Stimulated activated CD4-positive, alpha-beta T cell treated with anti-CD3 and anti-CD28 coated beads, TNF-alpha, amount 100 ng/mL, for 24 hours (primary cell): ENCODE data around the gene CLCN7.
A peak's percentile ranks its signal among the peaks of the same experiment; 100 is the strongest.

ENCODE experiments used
- DNase-seq, 3 experiments: peaks; one replicate each; pipeline ENCODE4 v3.0.0-alpha.2; 2020; ENCODE audit warnings: low read depth in 3 of 3

CLCN7 gene

DNA sequence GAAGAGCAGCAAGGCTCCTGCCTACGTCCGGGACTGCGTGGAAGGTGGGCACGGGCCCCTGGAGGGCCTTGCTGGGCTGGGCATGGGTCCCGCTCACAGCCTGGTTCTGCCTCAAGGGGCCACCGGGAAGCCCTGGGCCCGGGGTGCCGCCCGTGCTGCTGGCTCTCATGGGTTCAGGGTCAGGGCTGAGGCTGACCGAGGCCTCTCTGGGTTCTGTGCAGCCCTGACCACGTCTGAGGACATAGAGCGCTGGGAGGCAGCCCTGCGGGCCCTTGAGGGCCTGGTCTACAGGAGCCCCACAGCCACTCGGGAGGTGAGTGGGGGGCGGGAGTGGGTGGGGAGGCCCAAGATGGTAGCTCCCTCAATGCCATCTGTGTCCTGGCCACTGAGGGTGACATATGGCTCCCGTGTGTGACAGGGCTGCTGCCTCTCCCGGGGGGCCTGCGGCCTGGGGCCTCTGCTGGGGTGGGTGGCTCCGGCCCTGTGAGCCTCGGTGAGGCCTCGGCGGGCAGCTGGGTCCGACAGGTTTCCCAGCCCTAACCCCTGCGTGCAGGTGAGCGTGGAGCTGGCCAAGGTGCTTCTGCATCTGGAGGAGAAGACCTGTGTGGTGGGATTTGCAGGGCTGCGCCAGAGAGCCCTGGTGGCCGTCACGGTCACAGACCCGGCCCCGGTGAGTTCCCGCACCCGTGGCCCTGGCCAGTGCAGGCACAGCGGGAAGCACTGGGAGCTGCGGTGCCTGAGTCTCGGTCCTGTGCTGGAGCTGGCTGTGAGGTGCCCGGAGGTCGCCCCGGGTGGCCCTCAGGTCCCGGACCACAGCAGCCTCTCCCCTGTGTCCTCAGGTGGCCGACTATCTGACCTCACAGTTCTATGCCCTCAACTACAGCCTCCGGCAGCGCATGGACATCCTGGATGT lies 27.5 kb upstream of the CLCN7 start:
- no peak for DNase-seq

DNA sequence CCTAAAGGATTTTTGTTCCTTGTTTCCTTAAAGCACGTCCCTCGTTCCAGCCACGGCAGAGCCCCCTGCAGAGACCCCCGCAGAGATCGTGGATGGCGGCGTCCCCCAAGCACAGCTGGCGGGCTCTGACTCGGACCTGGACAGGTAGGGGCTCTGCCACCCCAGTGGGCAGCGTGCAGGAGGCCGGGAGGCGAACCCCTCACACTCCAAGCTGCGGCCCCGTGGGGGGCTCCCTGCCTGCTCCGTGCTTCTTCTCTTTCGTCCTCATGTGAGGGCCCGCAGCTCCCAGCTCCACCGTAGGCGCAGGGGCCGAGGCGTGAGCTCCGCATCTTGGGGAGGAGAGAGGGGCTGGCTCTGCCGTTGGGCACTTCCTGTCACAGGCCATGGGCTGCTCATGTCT lies 26.8 kb upstream of the CLCN7 start:
- DNase-seq = no peak

DNA sequence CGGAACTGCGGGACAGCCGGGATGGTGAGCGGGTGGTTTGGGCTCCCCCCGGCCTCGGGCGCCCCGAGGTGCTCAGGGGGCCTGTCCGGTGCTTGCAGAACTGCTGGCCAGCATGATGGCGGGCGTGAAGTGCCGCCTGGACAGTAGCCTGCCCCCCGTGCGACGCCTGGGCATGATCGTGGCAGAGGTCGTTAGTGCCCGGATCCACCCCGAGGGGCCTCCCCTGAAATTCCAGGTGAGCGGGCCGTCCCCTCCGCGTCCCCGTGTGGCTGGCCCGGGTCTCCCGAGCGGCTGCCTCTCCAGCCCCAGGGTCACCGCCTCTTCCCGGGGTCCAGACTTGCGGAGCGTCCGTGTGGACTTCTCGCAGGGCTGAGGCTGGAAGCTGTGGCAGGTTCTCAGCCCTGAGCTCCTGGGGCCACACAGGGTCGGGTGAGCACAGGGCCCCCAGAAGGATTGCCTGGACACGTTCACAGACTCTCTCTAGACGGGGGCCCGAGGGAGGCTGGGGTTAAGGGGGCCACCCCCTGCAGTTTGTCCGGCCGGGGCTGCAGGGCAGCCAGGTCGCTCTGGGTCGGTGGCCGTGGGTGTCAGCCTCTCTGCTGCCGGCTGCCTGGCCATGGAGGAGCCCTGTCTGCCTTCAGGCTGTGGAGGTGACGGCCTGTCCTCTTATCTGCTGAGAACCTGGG lies 25.8 kb upstream of the CLCN7 start:
- DNase-seq = no peak

DNA sequence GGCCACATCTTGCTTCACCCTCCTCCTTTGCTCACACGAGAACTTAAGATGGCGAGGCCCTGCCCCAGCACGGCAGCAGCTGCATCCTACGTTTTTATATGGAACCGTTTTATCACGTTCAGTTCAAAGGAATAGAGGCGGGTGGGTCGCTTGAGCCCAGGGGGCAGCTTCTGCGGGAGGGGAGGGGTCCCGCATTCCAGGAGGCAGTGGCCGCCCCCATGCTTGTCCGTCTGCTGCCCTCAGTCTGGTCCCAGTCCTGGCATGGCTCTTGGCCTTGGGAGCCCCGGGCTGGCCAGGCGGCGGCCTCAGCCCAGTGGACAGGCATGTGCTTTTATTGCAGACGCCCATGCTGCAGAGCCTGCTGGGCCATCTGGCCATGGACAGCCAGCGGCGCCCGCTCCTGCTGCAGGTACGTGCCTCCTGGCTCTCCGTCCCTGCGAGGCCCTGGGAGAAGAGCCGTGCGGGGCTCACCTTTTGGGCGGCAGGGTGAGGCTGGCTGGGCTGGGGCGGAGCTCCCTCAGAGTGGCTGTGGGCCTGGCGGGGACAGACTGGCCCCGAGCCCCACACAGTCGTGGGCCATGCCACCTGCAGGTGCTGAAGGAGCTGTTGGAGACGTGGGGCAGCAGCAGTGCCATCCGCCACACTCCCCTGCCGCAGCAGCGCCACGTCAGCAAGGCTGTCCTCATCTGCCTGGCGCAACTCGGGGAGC lies 25.1 kb upstream of the CLCN7 start:
- DNase-seq = no peak

DNA sequence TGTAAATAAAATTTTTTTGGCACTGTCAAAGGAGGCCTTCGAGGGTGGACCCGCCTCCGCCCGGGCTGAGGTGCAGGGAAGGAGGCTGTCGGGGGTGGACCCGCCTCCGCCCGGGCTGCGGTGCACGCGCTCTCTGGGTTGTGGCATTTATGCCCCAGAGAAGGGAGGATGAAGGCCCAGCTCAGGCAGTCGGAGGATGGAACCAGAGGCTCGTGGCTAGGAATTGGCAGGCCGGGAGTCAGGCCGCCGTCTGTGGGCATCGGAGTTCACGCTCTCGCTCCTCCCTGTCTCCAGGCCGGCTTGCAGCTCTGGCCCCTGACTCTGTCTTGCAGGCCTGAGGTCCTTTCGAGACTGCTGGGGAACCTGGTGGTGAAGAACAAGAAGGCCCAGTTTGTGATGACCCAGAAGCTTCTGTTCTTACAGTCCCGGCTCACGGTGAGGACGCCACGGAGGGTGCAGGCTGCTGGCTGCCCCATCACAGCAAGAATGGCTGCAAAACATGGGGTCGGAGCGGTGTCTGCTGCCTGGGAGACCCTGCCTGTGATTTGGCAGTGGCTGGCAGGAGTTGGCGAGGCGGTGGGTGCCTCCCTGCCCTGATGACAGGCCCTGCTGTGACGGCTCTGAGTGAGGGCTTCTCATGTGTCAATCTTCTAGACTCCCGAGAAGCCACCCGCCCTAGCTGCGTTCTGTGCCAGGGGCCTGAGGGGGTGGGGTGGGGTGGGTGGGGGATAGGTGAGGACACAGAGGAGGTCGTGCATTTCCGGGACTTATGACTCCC lies 24.3 kb upstream of the CLCN7 start:
- DNase-seq = no peak

DNA sequence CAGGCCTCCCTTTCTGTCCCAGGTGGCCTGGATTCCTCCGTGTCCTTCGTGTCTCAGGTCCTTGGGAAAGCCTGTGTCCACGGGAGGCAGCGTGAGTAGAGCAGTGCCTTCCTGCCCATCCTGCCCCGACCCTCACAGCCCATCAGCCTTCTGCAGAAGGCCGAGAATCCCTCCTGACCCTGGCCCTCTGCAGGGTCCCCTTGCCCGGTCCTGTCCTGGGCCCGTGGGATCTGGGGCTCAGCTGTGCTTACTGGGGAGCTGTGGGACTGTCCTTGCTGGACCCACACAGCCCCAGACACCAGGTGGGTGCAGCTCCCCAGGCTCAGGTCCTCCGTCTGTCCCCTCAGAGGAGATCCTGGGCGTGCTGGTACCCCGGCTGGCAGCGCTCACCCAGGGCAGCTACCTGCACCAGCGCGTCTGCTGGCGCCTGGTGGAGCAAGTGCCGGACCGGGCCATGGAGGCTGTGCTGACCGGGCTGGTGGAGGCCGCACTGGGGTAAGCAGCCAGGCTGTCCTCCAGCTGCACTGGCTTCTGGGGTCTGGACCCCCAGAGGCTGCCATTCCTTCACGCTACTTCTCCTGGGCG lies 22.3 kb upstream of the CLCN7 start:
- DNase-seq = no peak

DNA sequence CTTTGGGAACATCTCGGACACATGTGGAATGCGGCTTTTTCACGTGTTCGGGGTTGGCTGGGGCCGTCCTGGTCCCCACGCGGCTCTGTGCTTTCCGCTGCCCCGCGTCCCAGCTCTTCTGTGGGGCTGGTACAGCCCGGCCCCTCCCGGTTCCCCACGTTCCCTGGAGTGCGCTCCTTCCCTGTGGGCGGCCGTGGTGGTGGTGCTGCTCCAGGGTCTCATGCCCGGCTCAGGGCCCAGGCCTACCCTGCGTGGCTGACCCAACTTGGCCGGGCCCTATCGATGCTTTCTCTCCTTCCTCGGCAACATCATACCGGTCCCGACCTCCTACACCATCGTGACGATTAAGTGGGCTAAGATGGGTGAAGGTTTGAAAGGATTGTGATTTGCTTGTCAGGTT lies 21.6 kb upstream of the CLCN7 start:
- no peak for DNase-seq

DNA sequence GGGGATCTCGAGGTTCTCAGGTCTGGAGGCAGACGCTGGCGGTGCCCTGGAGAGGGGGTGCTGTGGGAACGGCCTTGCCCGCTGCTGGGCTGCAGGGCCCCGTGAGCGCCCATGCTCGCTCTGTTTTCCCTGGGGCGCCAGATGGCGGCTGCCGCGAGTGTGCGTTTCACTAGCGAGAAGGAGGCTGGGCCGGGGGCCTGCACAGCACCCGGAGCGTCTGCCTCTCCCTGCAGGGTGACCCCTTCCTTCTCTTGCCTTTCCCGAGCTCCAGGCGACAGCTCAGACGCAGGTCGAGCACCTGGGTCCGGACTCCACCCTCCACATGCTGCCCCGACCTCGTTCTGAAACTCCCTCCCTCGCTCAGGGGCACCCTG lies 21.0 kb upstream of the CLCN7 start:
- DNase-seq = no peak

DNA sequence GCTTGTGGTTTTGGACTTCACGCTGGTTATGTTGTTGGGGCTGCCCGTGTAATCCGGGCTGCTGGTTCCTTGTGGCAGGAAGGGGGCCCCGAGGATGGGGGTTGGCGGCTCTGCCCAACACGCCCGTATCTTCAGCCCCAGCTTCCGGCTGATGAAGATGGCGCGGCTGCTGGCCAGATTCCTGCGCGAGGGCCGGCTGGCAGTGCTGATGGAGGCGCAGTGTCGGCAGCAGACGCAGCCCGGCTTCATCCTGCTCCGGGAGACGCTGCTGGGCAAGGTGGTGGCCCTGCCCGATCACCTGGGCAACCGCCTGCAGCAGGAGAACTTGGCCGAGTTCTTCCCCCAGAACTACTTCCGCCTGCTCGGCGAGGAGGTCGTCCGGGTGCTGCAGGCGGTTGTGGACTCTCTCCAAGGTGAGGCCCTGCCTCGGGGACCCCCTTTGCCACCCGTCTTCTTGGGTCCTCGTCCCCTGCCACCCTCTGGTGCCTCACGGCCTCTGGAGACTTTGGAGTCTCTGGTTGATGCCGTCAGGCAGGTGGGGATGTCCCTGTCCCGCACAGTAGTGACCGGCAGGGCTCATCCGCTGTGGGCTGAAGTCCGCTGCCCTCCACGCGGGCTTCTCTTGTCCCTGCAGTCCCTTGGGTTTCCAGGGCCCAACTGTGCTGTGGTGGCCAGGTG lies 20.5 kb upstream of the CLCN7 start:
- DNase-seq = no peak

DNA sequence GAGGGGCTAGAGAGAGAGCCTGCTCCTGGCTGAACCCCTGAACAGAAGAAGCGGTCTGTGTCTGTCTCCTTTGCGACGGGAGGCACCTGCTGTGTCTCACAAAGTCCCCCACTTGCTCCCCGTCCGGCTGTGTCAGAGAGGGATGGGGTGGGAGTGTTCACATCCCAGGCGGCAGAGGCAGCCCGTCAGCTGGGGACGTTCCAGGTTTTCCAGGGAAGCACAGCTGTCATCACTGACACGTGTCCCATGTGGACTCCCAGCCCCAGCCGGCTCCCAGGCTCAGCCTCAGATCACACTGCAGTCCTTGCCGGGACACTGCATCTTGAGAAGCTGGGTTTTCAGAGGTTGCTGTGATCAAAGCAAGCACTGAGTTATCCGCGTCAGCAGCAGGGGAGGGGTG lies 19.9 kb upstream of the CLCN7 start:
- no peak for DNase-seq

DNA sequence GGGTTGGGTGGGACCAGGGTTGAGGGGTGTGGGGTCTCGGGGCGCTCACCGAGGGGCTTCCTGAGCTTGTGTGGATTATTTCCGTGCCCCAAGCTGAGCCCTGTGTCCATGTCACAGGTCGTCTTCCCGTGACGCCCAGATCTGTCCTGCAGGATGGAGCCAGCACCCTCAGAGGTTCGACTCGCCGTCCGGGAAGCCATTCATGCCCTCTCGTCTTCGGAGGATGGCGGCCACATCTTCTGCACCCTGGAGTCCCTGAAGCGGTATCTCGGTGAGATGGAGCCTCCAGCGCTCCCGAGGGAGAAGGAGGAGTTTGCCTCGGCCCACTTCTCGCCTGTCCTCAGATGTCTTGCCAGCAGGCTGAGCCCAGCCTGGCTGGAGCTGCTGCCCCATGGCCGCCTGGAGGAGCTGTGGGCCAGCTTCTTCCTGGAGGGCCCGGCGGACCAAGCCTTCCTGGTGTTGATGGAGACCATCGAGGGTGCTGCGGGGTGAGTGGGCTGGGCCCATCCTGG lies 19.4 kb upstream of the CLCN7 start:
- no peak for DNase-seq

DNA sequence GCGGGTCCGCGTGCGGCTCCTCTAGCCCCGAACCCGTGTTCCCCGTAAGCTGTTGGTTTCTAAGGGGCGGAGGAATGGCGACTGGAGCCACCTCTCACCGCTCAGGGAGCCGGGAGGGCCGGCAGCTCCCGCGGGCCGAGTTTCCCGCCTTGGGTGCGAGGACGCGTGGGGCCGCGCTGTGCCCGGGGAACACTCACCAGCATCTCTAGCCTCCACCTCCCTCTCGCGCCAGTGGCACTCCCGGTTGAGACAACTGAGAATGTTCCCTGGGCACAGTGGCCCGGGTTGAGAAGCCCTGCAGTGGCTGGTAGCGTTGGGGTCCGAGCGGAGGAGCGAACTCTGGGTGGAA lies 18.9 kb upstream of the CLCN7 start:
- DNase-seq = peak in 1 of 3 experiments; percentile 14

DNA sequence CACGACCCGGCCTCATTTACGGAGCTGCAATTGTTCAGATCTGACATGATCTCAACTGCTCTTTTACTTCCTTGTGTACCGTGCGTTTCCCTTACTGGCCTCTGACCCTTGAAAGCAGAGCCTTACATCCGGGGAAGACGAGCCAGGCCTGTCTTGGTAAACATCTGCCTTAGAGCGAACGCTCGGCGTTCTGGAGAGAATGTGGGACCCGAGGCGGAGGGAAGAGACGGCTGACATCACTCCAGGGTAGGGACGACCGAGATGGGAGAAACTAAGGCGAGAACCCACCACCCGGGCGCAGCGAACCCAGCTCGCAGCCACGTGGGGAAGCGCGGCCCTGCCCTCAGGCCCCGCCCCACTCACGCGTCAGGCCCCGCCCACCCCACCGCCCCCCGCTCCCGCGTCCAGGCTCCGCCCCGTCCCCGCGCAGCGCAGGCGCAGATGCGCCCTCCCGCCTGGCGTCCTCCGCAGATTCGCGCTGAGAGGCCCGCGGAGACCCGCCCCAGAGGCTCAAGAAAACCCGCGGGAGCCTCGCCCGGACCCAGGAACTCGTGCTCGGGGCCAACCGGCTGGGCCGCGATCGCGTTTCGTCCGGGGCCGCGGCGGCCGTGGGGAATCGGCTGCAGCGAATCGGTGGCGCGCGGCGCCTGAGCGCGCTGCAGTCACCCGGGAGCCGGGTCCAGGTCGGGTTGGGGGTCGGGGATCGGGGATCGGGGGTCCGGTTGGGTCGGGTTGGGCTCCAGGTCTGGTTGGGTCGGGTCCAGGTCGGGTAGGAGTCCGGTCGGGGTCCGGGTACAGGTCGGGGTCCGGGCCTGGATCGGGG lies 18.3 kb upstream of the CLCN7 start, which contains the start of gene TELO2:
TSS of gene TELO2 (plus strand) at position 438 of the 823 bp plus-strand sequence. CDS start 922 bp downstream, outside the sequence.
- DNase-seq = peak; percentile 69 to 83 (median 81)

DNA sequence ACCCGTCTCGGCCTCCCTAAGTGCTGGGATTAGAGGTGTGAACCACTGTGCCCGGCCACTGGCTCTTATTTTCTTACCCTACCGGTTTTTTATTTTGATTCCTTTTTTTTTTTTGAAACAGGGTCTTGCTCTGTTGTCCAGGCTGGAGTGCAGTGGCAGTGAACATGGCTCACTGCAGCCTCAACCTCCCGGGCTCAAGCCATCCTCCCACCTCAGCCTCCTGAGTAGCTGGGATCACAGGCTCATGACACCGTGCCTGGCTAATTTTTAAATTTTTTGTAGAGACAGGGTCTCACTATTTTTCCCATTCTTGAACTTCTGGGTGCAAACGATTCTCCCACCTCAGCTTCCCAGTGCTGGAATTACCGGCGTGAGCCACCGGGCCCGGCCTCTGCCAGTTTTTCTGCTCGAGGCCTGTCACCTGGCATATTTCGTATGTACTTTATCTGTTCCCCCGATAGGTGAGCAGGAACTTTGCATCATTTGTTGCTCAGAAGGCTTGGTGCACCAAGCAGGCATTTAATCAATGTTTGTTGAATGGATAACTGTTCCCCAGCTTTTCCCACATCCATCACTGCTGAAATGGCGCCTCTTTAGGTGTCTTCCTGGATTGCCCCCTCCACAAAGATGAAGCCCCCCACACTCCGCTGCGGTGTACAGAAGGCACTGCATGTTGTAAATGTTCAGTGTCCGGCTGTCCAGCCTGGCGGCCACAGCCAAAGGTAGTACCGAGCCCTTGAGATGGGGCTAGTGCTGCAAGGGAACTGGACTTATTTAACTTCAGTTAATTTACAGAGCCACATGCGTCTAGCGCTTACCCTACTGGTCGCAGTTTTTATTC lies 17.5 kb upstream of the CLCN7 start:
- DNase-seq = no peak

DNA sequence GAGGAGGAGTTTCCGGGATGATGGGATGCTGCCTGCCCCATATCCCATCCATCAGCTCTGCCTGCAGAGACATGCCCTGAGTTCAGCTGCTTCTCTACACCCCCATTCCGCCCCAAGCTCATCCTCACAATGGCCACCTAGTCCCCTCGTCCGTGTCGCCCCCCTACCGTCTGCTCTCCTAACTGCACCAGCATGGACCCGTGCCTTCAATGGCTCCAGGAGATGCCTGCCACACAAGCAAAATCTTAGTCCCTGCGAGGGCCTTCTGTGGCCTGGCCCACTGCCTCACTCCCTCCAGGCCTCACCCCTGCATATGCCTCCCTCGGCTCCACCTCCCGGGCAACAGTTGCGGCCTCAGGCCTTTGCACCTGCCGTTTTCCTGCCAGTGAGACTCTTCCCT lies 16.5 kb upstream of the CLCN7 start:
- no peak for DNase-seq

DNA sequence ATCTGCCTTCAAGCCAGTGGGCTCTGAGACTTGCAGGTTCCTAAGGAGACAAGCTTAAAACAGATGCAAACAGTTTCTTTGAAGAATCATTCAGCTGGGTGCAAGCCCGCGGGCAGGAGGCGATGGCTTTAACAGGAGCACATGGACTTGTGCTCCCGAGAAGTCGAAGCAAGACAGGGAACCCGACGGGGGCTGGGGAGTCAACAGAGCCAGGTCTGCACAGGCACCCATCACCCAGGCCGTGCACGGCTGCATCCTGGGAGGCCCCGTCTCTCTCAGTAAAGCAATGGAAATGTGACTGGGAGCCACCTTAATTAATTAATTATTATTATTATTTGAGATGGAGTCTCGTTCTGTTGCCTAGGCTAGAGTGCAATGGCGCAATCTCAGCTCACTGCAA lies 14.2 kb upstream of the CLCN7 start:
- no peak for DNase-seq

DNA sequence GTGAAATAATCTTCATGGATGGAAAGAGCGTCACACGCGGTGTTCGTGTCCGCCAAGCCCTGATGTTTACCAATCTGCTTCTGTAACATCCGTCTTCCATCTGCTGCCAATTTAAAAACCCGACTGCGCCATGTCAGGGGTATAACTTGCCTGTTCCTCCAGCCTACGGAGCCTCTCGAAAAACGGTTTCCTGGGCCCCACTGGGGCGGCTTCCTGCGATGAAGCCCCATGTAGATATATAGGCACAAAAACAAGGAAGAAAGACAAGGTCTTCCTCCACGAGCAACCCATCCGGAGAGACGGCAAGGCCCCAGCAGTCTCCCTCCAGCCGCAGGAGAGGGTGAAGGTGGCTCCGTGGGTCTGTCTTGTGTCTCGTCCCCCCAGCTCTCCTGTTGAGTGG lies 13.8 kb upstream of the CLCN7 start, which contains the start of gene PTX4:
TSS of gene PTX4 (minus strand) at position 326 of the 400 bp plus-strand sequence. CDS start at position 291, 35 bp downstream.
- DNase-seq = no peak

DNA sequence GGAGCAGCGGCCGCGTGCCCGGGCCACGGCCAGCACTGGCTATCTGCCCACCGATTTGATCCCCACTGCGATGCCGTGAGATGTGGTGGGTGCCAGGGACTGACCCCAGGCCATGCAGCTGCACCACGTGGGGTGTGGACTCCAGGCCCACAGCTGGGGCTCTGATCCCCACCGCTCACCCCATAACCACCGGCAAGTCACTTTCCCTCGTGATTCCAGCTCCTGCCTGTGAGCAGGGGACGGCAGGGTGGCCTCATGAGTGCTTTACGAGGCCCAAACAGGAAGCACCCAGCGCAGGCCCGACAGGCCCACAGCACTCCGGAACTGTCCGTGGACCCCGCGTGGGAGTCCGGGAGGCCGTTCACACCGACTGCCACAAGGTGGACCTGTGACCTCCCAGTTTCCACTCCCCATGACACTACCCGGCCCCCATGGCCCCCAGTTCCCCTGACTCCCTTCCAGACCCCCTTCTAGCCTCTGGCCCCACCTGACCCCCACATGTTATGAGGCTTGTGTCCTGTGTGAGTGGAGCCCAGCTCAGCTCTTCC lies 13.3 kb upstream of the CLCN7 start:
- DNase-seq = no peak
